Stomach (tissue), 4 donors: ENCODE measurements around the gene KRTAP5-9.
"Not testable (repeated sequence)": the region's sequence is repeated elsewhere in the genome, so short reads cannot be mapped to it uniquely, and the experiment has no call there.

Experiments used
- CTCF ChIP-seq, 7 experiments: fragments of 450-650 bp in 4 of 7; fragments of 200-600 bp in 3 of 7; sonication (generic) in 3 of 7; IDR thresholded peaks; one replicate each; pipeline ENCODE4 v1.5.1; 2016 to 2019; ENCODE audit warnings: antibody characterized with exemption in 7 of 7, control low read depth in 2 of 7, mild to moderate bottlenecking in 1 of 7
- EP300 ChIP-seq: sonication (generic); formaldehyde crosslinking; IDR thresholded peaks from one replicate; pipeline ENCODE4 v1.6.1; 2017; ENCODE audit warnings: antibody characterized with exemption
- POLR2A ChIP-seq, 4 donors: fragments of 450-650 bp; IDR thresholded peaks; one replicate each; pipeline ENCODE4 v1.6.1; 2016; ENCODE audit warnings: antibody characterized with exemption in 4 of 4, control low read depth in 2 of 4, mild to moderate bottlenecking in 1 of 4, moderate library complexity in 1 of 4
- POLR2AphosphoS5 ChIP-seq, 3 donors: sonication (generic); formaldehyde crosslinking; IDR thresholded peaks; one replicate each; pipeline ENCODE4 v1.6.1; 2016; ENCODE audit warnings: antibody characterized with exemption in 3 of 3

- TF ChIP-seq CTCF (IDR thresholded peaks at IDR 0.05); POLR2A (IDR thresholded peaks at IDR 0.05); EP300; POLR2AphosphoS5 (IDR thresholded peaks at IDR 0.05): not testable (repeated sequence)
Measured at GRCh38 chr11:71579513-71579912, 31.3 kb downstream of the KRTAP5-9 start.
